Lower lobe of right lung (tissue), 2 donors: ENCODE data around the gene MAPKBP1. TPM values are rescaled to one million over a fixed set of nuclear protein-coding genes. Genes with fewer than 3 reads are reported as not detected.

Experiments
- ATAC-seq, 2 donors: fragments of 200-7000 bp; cut with Tn5 transposase; one replicate each; pipeline ENCODE4 v1.9.1; 2020 to 2022; ENCODE audit warnings: mild to moderate bottlenecking in 2 of 2, moderate library complexity in 2 of 2
- DNase-seq: peaks from one replicate; pipeline ENCODE4 v3.0.0-alpha.2; 2020
- H3K27ac ChIP-seq: fragments of 200-600 bp; one replicate; pipeline ENCODE4 v1.8.0; 2022
- H3K27me3 ChIP-seq: fragments of 200-600 bp; one replicate; pipeline ENCODE4 v1.8.0; 2022; ENCODE audit warnings: low read depth
- H3K36me3 ChIP-seq: fragments of 200-600 bp; one replicate; pipeline ENCODE4 v1.8.0; 2022; ENCODE audit warnings: mild to moderate bottlenecking
- H3K4me1 ChIP-seq: fragments of 200-600 bp; one replicate; pipeline ENCODE4 v1.8.0; 2022
- H3K4me3 ChIP-seq: fragments of 200-600 bp; one replicate; pipeline ENCODE4 v1.8.0; 2022; ENCODE audit warnings: mild to moderate bottlenecking
- H3K9me3 ChIP-seq: fragments of 200-600 bp; one replicate; pipeline ENCODE4 v1.8.0; 2022
- intact Hi-C: fragments of 100-400 bp; cut with DNase I; formaldehyde crosslinking; loops from one replicate; pipeline ENCODE4 v1.11.0; 2022
- microRNA-seq: library from miRNA; unstranded; fragments of <30 nt; microRNA quantifications from one replicate; pipeline ENCODE4 v1.2.0, GENCODE V29; 2020; ENCODE audit warnings: borderline number of aligned reads
- total RNA-seq: library from RNA; stranded (reverse); fragmentation: NEBNext Ultra II Directional; extraction: Animal tissue kit (Norgen Biotek cat#: 25700); gene quantifications from one replicate; pipeline ENCODE4 v1.2.1, GENCODE V29; 2021
- TF ChIP-seq, protein P1 (sequence below): fragments of 200-600 bp; IDR thresholded peaks from one replicate; pipeline ENCODE4 v1.8.0; 2022; ENCODE audit warnings: antibody characterized with exemption, mild to moderate bottlenecking
- donor health status: DM: no; HTN: yes; CAD: no; lungs with severe emphysema.

Gene MAPKBP1
- total RNA-seq, 1 donor from 2014 or later = 17.0 TPM

DNA sequence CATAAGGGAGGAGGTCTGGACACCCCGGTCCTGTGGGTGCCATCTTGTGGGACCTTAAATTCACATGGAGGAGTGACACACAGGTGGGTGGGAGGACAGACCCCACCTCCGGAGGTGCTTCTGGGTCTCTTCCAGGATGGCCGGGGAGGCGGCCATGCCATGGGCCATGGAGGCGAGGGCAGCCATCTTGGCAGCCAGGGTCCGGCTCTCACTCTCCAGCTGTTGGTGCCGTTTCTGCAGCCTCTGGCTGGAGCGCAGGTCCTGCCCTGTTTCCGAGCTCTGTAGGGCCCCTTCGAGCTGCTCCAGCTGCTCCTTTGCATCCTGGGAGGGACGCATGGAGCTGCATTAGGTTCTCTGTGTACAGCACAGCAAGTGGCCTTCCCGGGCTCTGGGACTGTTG is 100.5 kb downstream of the MAPKBP1 start:
- Histone ChIP-seq H3K36me3 (no peaks in the 10 kb centered on the region), H3K4me3 (no peak overlapping the region), H3K27ac (no peak overlapping the region), H3K9me3 (no peaks in the 10 kb centered on the region), H3K27me3 (no peaks in the 10 kb centered on the region), H3K4me1 (no peaks in the 10 kb centered on the region)
- DNase-seq (no peak), ATAC-seq (no peak)
- intact Hi-C loops = no loop called here
- TF ChIP-seq, protein P1, sequence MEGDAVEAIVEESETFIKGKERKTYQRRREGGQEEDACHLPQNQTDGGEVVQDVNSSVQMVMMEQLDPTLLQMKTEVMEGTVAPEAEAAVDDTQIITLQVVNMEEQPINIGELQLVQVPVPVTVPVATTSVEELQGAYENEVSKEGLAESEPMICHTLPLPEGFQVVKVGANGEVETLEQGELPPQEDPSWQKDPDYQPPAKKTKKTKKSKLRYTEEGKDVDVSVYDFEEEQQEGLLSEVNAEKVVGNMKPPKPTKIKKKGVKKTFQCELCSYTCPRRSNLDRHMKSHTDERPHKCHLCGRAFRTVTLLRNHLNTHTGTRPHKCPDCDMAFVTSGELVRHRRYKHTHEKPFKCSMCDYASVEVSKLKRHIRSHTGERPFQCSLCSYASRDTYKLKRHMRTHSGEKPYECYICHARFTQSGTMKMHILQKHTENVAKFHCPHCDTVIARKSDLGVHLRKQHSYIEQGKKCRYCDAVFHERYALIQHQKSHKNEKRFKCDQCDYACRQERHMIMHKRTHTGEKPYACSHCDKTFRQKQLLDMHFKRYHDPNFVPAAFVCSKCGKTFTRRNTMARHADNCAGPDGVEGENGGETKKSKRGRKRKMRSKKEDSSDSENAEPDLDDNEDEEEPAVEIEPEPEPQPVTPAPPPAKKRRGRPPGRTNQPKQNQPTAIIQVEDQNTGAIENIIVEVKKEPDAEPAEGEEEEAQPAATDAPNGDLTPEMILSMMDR = no peak

DNA sequence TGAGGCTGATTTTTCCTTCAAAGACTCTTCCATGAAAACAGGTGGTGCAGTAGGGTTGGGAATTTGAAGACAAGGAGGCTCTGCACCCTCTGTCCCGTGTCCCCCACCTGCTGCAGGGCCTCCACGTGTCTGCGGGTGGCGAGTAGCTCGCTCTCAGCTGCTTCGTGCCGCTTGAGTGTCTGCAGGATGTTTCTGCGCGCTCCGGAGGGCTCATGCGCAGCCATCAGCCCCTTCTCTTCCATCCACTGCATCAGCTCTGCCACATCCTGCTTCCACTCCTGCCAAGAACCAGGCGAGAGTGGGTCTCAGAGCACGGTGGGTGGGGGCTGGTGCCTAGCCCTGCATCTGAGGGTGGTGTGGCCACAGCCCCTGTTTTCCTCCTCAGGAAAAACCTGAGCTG is 101.7 kb downstream of the MAPKBP1 start:
- Histone ChIP-seq H3K27me3 (peaks cover 8% of the 10 kb centered on the region), H3K4me3 (no peak overlapping the region), H3K36me3 (no peaks in the 10 kb centered on the region), H3K4me1 (no peaks in the 10 kb centered on the region), H3K27ac (no peak overlapping the region), H3K9me3 (no peaks in the 10 kb centered on the region)
- intact Hi-C loops = no loop called here
- TF ChIP-seq, protein P1 = no peak
- ATAC-seq (no peak), DNase-seq (no peak)

DNA sequence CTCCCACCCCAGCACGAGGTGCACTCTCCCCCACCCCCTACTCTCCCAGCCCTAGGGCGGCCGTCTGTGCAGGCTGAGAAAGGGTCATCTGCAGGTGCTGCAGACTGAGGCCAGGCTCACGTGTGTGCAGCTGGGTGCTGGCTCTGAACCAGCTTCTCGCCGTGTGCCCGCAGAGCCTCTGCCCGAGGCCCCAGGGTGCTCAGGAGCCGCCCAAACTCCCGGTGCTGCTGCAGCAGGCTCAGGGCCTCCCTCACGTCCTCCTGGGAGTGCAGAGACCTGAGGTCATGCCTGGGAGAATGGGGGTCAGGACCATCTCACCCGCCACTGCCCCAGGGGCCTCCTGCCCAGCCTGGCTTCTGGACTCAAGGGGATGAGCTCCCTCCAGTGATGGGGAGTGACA is 102.4 kb downstream of the MAPKBP1 start:
- H3K36me3 ChIP-seq = no peaks in the 10 kb centered on the region
- H3K4me3 ChIP-seq = no peak overlapping the region
- TF ChIP-seq, protein P1 = no peak
- H3K9me3 ChIP-seq = no peaks in the 10 kb centered on the region
- H3K27me3 ChIP-seq = peaks cover 10% of the 10 kb centered on the region
- DNase-seq = no peak
- intact Hi-C loops = no loop called here
- H3K4me1 ChIP-seq = peaks cover 3% of the 10 kb centered on the region
- no peak for ATAC-seq
- no peak overlapping the region for H3K27ac ChIP-seq

Small RNAs within 50 kb of the gene (microRNA-seq; reads per million reads assigned to microRNA genes)
- not detected for gene MIR4310

Other genes starting within 250 kb of the MAPKBP1 start
- 28.5 TPM for gene RPAP1, start 230.2 kb upstream of the MAPKBP1 start, total RNA-seq
- 17.3 TPM for gene TYRO3, start 215.3 kb upstream of the MAPKBP1 start, total RNA-seq
- 38.7 TPM for gene MGA, start 114.1 kb upstream of the MAPKBP1 start, total RNA-seq
- gene JMJD7, start 53.6 kb downstream of the MAPKBP1 start, total RNA-seq = 24.3 TPM
- gene PLA2G4B, start 64.4 kb downstream of the MAPKBP1 start, total RNA-seq = 13.8 TPM
- gene SPTBN5, start 119.6 kb downstream of the MAPKBP1 start, total RNA-seq = 2.1 TPM
- gene EHD4, start 198.1 kb downstream of the MAPKBP1 start, total RNA-seq = 35.0 TPM
- 1.1 TPM for gene PLA2G4E, start 246.6 kb downstream of the MAPKBP1 start, total RNA-seq